ENCODE measurements around the gene DLG1.

The DLG1 gene

DNA sequence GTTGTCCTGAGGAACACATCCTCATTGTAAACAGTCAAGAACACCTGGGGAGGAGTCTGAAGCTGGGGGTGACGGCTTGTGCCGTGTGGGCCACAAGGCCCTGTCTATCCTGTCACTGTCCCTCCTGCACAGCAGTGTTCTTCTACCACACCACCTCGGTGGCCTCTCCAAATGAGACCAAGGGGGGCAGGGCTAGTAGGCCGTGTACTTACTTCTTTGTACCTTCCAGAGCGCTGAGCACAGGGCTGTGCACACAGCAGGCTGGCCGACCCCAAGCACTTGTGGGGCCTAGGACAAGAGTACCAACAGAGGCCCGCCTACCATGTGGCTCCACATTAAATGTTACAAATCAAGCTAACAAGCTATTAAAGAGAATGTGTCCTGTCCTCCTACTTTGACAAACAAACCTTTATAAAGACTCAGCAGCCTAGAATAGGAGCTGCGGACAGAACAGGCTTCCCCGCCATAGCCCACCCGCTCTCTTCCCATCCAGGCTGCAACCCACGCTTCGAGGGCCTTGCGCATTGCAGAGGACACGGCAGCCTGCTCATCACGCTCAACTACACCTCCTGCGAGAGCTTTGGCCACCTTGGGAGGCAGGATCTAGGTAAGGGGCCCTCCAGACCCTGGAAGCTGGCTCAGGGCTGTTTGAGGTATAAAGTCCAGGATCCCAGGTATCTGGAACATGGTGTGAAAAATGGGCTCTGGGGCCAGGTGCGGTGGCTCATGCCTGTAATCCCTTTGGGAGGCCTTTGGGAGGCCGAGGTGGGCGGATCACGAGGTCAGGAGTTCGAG is 299.2 kb downstream of the DLG1 start:
- TF ChIP-seq, protein P1, sequence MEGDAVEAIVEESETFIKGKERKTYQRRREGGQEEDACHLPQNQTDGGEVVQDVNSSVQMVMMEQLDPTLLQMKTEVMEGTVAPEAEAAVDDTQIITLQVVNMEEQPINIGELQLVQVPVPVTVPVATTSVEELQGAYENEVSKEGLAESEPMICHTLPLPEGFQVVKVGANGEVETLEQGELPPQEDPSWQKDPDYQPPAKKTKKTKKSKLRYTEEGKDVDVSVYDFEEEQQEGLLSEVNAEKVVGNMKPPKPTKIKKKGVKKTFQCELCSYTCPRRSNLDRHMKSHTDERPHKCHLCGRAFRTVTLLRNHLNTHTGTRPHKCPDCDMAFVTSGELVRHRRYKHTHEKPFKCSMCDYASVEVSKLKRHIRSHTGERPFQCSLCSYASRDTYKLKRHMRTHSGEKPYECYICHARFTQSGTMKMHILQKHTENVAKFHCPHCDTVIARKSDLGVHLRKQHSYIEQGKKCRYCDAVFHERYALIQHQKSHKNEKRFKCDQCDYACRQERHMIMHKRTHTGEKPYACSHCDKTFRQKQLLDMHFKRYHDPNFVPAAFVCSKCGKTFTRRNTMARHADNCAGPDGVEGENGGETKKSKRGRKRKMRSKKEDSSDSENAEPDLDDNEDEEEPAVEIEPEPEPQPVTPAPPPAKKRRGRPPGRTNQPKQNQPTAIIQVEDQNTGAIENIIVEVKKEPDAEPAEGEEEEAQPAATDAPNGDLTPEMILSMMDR (IDR thresholded peaks at IDR 0.05; ENCODE audit: insufficient read depth, low read length, poor library complexity, severe bottlenecking), result no peak
- Histone ChIP-seq H3K36me3 (ENCODE audit: control insufficient read depth, insufficient read depth, low read length) (no peaks in the 10 kb centered on the region), H3K4me3 (replicated peaks; ENCODE audit: low read depth, low read length) (no peak overlapping the region), H3K27me3 (replicated peaks; ENCODE audit: control insufficient read depth, insufficient read depth, low read length) (no peaks in the 10 kb centered on the region)
- no peak for DNase-seq (ENCODE audit: extremely low read depth, insufficient read length)

DNA sequence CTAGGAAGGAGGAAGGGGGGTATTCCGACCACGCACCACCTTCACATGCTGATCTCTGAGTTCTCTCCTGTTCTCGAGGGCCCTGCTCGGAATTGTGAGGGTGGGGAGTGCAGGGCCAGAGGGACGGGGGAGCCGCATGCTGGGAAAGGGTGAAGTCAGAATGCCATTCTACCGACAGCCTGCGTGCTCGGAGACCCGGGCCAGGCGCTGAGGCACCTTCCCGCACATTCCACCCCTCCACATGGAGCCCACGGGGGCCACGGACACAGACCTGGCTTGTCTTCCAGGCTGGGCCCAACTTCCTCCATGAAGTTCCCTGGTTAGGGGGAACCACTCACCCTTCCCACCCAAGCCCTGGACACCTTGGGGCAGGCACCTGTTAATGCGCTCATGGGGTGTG is 301.1 kb downstream of the DLG1 start:
- no peak for DNase-seq (ENCODE audit: extremely low read depth, insufficient read length)
- H3K4me3 ChIP-seq (replicated peaks; ENCODE audit: low read depth, low read length), result no peak overlapping the region
- no peaks in the 10 kb centered on the region for H3K36me3 ChIP-seq (ENCODE audit: control insufficient read depth, insufficient read depth, low read length)
- TF ChIP-seq, protein P1 (IDR thresholded peaks at IDR 0.05; ENCODE audit: insufficient read depth, low read length, poor library complexity, severe bottlenecking), result no peak
- H3K27me3 ChIP-seq (replicated peaks; ENCODE audit: control insufficient read depth, insufficient read depth, low read length), result no peaks in the 10 kb centered on the region

DNA sequence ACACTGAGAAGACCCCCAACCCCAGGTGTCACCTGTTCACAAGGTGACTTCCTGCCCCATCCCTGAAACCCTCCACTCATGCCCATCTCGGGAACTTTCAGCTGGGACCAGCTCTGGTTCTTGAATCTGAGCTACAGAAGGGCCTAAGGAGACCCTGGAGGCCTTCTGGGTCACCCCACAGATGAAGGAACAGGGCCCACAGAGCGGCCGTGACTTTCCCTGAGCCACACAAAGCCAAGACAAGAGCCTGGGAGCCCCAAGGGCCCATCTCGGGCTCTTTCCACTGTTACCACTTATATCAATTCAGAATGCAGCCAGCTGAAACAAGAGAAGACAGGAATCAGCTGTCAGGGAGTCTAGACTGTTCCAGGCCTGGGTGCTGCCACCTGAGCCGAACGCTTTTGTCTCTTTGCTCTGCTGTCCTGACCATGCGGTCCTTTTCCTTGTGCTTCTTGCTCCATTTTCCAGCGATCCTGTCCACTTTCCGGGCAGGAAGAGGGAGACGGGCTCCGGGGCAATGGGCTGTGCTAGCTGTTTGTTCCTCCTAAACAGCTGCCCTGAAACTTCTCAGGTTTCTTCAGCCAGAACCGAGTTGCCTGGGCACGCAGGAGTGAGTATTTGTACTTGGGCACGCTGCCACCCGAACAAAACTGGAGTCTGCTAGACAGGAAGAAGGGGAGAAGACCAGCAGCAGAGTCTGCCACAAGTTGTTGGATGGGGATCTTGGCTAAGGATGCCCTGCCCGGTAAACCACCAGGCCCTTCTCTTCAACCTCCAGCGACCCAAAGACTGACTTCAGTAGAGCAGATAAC is 301.8 kb downstream of the DLG1 start:
- H3K4me3 ChIP-seq (replicated peaks; ENCODE audit: low read depth, low read length), result no peak overlapping the region
- no peak for DNase-seq (ENCODE audit: extremely low read depth, insufficient read length)
- TF ChIP-seq, protein P1 (IDR thresholded peaks at IDR 0.05; ENCODE audit: insufficient read depth, low read length, poor library complexity, severe bottlenecking), result no peak
- no peaks in the 10 kb centered on the region for H3K27me3 ChIP-seq (replicated peaks; ENCODE audit: control insufficient read depth, insufficient read depth, low read length)
- H3K36me3 ChIP-seq (ENCODE audit: control insufficient read depth, insufficient read depth, low read length), result no peaks in the 10 kb centered on the region

DNA sequence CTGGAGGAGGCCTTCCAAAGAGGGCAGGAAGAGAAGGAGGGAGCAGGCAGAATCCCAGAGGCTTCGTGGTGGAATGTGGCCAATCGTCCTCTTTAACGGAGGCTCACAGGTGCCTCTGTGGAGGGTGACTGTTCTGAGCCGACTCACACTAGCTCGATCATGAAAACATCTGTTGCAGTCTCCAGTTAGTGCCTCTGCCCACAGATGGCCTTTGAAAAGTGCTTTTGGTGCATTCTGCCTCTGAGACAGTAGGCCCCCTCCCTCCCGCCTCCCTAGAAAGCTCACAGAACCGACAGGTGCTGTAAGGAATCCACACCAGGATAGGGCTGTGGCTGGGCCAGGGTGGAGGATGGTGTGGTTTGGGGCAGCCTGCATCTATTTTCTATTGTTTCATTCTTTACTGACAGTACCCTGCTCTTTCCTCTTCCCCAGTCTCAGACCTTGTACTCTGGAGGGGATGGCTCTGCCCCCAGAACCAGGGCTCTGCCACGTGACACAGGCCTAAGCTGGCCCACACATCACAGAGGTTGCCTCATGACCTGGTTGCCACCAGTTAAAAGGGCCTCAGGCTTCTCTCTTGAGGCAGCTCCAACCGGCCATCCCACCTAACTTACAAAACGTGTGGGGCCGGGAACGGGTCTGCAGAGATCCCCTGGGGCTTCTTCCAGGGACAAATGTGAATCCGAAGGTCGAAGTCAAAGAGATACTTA is 302.6 kb downstream of the DLG1 start:
- DNase-seq (ENCODE audit: extremely low read depth, insufficient read length), result no peak
- no peaks in the 10 kb centered on the region for H3K27me3 ChIP-seq (replicated peaks; ENCODE audit: control insufficient read depth, insufficient read depth, low read length)
- H3K36me3 ChIP-seq (ENCODE audit: control insufficient read depth, insufficient read depth, low read length), result no peaks in the 10 kb centered on the region
- TF ChIP-seq, protein P1 (IDR thresholded peaks at IDR 0.05; ENCODE audit: insufficient read depth, low read length, poor library complexity, severe bottlenecking), result no peak
- H3K4me3 ChIP-seq (replicated peaks; ENCODE audit: low read depth, low read length), result no peak overlapping the region

DNA sequence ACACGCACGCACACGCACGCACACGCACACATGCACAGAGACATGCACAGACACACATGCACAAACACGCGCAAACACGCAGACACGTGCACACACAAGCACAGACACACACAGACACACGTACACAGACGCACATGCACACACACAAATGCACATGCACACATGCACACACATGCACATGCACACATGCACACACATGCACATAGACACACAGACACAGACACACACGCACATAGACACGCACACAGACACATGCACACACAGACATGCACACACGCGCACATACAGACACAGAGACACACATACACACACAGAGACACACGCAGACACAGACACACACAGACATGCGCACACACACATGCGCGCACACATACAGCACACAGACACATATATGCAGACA is 303.4 kb downstream of the DLG1 start:
- no peaks in the 10 kb centered on the region for H3K36me3 ChIP-seq (ENCODE audit: control insufficient read depth, insufficient read depth, low read length)
- TF ChIP-seq, protein P1 (IDR thresholded peaks at IDR 0.05; ENCODE audit: insufficient read depth, low read length, poor library complexity, severe bottlenecking), result no peak
- no peak overlapping the region for H3K4me3 ChIP-seq (replicated peaks; ENCODE audit: low read depth, low read length)
- DNase-seq (ENCODE audit: extremely low read depth, insufficient read length), result no peak
- no peaks in the 10 kb centered on the region for H3K27me3 ChIP-seq (replicated peaks; ENCODE audit: control insufficient read depth, insufficient read depth, low read length)

Measured in GM06990 (cell line).